OCI-LY1 (cell line): ENCODE results near the gene GLB1L3.

Source experiments
- CTCF ChIP-seq: fragments of 200-600 bp; sonication (generic), shearing (Covaris generic); IDR thresholded peaks from 2 replicates; pipeline ENCODE4 v1.5.1; 2017; ENCODE audit warnings: mild to moderate bottlenecking, antibody characterized with exemption, low read length, moderate library complexity, mixed read lengths
- EZH2 ChIP-seq: fragments of 200-600 bp; sonication (generic), shearing (Covaris generic); IDR thresholded peaks from 2 replicates; pipeline ENCODE4 v1.8.0; 2017; ENCODE audit warnings: borderline replicate concordance, mixed run types, mild to moderate bottlenecking, antibody characterized with exemption, low read length, moderate library complexity, mixed read lengths

GRCh38 chr11:134347441-134347840 lies 71.3 kb downstream of the GLB1L3 start:
- TF ChIP-seq CTCF (no peak), EZH2 (no peak)
